GM19395 (cell line): ENCODE results near the gene ANOS1.

Experiments used
- ATAC-seq: cut with Tn5 transposase; IDR thresholded peaks from one replicate; pipeline ENCODE4 v1.9.1; 2021; ENCODE audit warnings: mild to moderate bottlenecking, moderate library complexity; ENCODE audit not compliant: unreplicated experiment

Gene ANOS1

GRCh38 chrX:8721536-8721935 lies 10.4 kb downstream of the ANOS1 start:
- ATAC-seq: no peak

- ATAC-seq: no peak
Observed at GRCh38 chrX:8720136-8720535, 11.8 kb downstream of the ANOS1 start.

GRCh38 chrX:8717354-8717753 lies 14.6 kb downstream of the ANOS1 start:
- ATAC-seq: no peak

GRCh38 chrX:8714164-8714563 lies 17.8 kb downstream of the ANOS1 start:
- no peak for ATAC-seq

GRCh38 chrX:8711401-8711800 lies 20.5 kb downstream of the ANOS1 start:
- ATAC-seq: no peak

GRCh38 chrX:8704184-8704583 lies 27.8 kb downstream of the ANOS1 start:
- no peak for ATAC-seq

GRCh38 chrX:8692871-8693270 lies 39.1 kb downstream of the ANOS1 start:
- no peak for ATAC-seq

GRCh38 chrX:8689473-8689872 lies 42.5 kb downstream of the ANOS1 start:
- no peak for ATAC-seq

GRCh38 chrX:8688776-8689175 lies 43.2 kb downstream of the ANOS1 start:
- no peak for ATAC-seq

- no peak for ATAC-seq
Observed at GRCh38 chrX:8684201-8684965, 47.6 kb downstream of the ANOS1 start.

- ATAC-seq: no peak
Observed at GRCh38 chrX:8683687-8684086, 48.2 kb downstream of the ANOS1 start.

GRCh38 chrX:8679550-8679949 lies 52.4 kb downstream of the ANOS1 start:
- no peak for ATAC-seq

- ATAC-seq: no peak
Observed at GRCh38 chrX:8675006-8675630, 56.8 kb downstream of the ANOS1 start.

- no peak for ATAC-seq
Observed at GRCh38 chrX:8673201-8673600, 58.7 kb downstream of the ANOS1 start.

GRCh38 chrX:8672176-8672575 lies 59.8 kb downstream of the ANOS1 start:
- ATAC-seq: no peak

- no peak for ATAC-seq
Observed at GRCh38 chrX:8668813-8669212, 63.1 kb downstream of the ANOS1 start.

GRCh38 chrX:8663325-8663724 lies 68.6 kb downstream of the ANOS1 start:
- no peak for ATAC-seq

- no peak for ATAC-seq
Observed at GRCh38 chrX:8657883-8658282, 74.1 kb downstream of the ANOS1 start.

- no peak for ATAC-seq
Observed at GRCh38 chrX:8653956-8654355, 78.0 kb downstream of the ANOS1 start.

GRCh38 chrX:8649969-8650368 lies 82.0 kb downstream of the ANOS1 start:
- no peak for ATAC-seq

GRCh38 chrX:8647176-8647575 lies 84.8 kb downstream of the ANOS1 start:
- ATAC-seq: no peak

- ATAC-seq: no peak
Observed at GRCh38 chrX:8639949-8640475, 91.9 kb downstream of the ANOS1 start.
